Testis (tissue), 3 donors: ENCODE results near the gene HSD17B10. TPM values are rescaled to one million over a fixed set of nuclear protein-coding genes. Genes with fewer than 3 reads are reported as not detected.

Source experiments
- DNase-seq: peaks from one replicate; pipeline ENCODE4 v3.0.0-alpha.2; 2019
- H3K27ac ChIP-seq, 2 donors: fragments of 200-600 bp; sonication (generic); one replicate each; pipeline ENCODE4 v1.5.1; 2019
- H3K27me3 ChIP-seq: fragments of 200-600 bp; sonication (generic); one replicate; pipeline ENCODE4 v1.5.1; 2019
- H3K36me3 ChIP-seq: fragments of 200-600 bp; sonication (generic); one replicate; pipeline ENCODE4 v1.5.1; 2017; ENCODE audit warnings: low read depth; ENCODE audit errors: missing control alignments
- H3K4me1 ChIP-seq: fragments of 200-600 bp; sonication (generic); one replicate; pipeline ENCODE4 v1.5.1; 2019
- H3K4me3 ChIP-seq, 2 donors: fragments of 200-600 bp; sonication (generic); one replicate each; pipeline ENCODE4 v1.5.1; 2017 to 2019
- H3K9me3 ChIP-seq: fragments of 200-600 bp; sonication (generic); one replicate; pipeline ENCODE4 v1.5.1; 2017
- POLR2A ChIP-seq: fragments of 450-650 bp; IDR thresholded peaks from one replicate; pipeline ENCODE4 v1.6.1; 2017; ENCODE audit warnings: antibody characterized with exemption, mild to moderate bottlenecking, moderate library complexity
- WGBS, 2 donors: methylation state at CpG; one replicate each; pipeline ENCODE4 v1.1.5; 2018; 5-methylcytosine and 5-hydroxymethylcytosine counted together
- intact Hi-C: fragments of 100-400 bp; cut with DNase I; formaldehyde crosslinking; loops from one replicate; pipeline ENCODE4 v1.15.1; 2023; ENCODE audit warnings: low total_unique reads
- microRNA-seq, 2 donors: library from miRNA; unstranded; fragments of <30 nt; microRNA quantifications; one replicate each; pipeline ENCODE4, GENCODE V29; 2016; ENCODE audit warnings: borderline number of aligned reads in 2 of 2, borderline replicate concordance in 1 of 2
- polyA plus RNA-seq: library from polyadenylated mRNA; stranded (reverse); fragments of 350-450 nt; fragmentation: Illumina TruSeq; extraction: RNeasy Lipid Tissue Mini Kit (QIAGEN cat#74804); gene quantifications from one replicate; pipeline ENCODE4 v1.2.3, GENCODE V29; 2014; ENCODE audit warnings: low read depth, low replicate concordance; ENCODE audit not compliant: insufficient read depth
- small RNA-seq, 2 donors: library from RNA; depleted of rRNA; stranded (forward); fragments of <200 nt; gene quantifications; one replicate each; pipeline ENCODE3, GENCODE V24; 2016
- total RNA-seq, 2 donors: library from RNA; depleted of rRNA; stranded (reverse); fragments of >200 nt; gene quantifications; one replicate each; pipeline ENCODE4 v1.2.3, GENCODE V29; 2016

The HSD17B10 gene
- total and polyA plus RNA-seq, 3 donors from 2014 or later: 38.4 to 54.8 (median 44.8) TPM

GRCh38 chrX:53383376-53384076 is 50.6 kb downstream of the HSD17B10 start:
- TF ChIP-seq POLR2A: no peak
- no peaks in the 10 kb centered on the region for H3K36me3 ChIP-seq

More at GRCh38 chrX:53383376-53384076, 50.6 kb downstream of the HSD17B10 start:
- Histone ChIP-seq H3K4me3 (no peak overlapping the region), H3K27me3 (no peaks in the 10 kb centered on the region), H3K27ac (no peak overlapping the region), H3K9me3 (no peaks in the 10 kb centered on the region), H3K4me1 (no peaks in the 10 kb centered on the region)
- intact Hi-C loops: no loop called here
- WGBS, 2 donors: 65 to 100% methylated on average over 2 to 4 of the region's 4 CpGs
- DNase-seq: peak; percentile 43

Small RNA genes within 50 kb of the gene (microRNA-seq; reads per million reads assigned to microRNA genes)
- gene MIR6857: 0 reads per million in 2 donors

Small RNA genes within 50 kb of the gene (small RNA-seq; reads per million reads assigned to genes)
- gene MIR6857 (0 reads per million in 2 donors), gene VTRNA3-1P (0 reads per million in 2 donors)

Other genes starting within 250 kb of the HSD17B10 start
- 100 to 1,000 TPM; 104 to 134 TPM for gene KDM5C, start 209.2 kb downstream of the HSD17B10 start, total RNA-seq
- 40.1 TPM for gene KDM5C, start 209.2 kb downstream of the HSD17B10 start, polyA plus RNA-seq
- gene IQSEC2, start 152.8 kb downstream of the HSD17B10 start, total RNA-seq: 10 to 100 TPM; 15.6 to 19.9 TPM
- gene IQSEC2, start 152.8 kb downstream of the HSD17B10 start, polyA plus RNA-seq: 19.3 TPM
- 10 to 100 TPM; 28.8 to 37.7 TPM for gene SMC1A, start 11.7 kb downstream of the HSD17B10 start, total RNA-seq
- gene SMC1A, start 11.7 kb downstream of the HSD17B10 start, polyA plus RNA-seq: 18.6 TPM
- gene RIBC1, start 11.5 kb downstream of the HSD17B10 start, total RNA-seq: 10 to 100 TPM; 20.3 to 41.6 TPM
- 52.0 TPM for gene RIBC1, start 11.5 kb downstream of the HSD17B10 start, polyA plus RNA-seq